Stimulated activated naive CD4-positive, alpha-beta T cell (primary cell): ENCODE results near the gene MTRF1L.
"Not testable (repeated sequence)": the region's sequence is repeated elsewhere in the genome, so short reads cannot be mapped to it uniquely, and the experiment has no call there.

ENCODE experiments used
- DNase-seq, 6 experiments: peaks; one replicate each; lab custom pipeline; 2025; lab: John Stamatoyannopoulos, UW

Gene MTRF1L

DNA sequence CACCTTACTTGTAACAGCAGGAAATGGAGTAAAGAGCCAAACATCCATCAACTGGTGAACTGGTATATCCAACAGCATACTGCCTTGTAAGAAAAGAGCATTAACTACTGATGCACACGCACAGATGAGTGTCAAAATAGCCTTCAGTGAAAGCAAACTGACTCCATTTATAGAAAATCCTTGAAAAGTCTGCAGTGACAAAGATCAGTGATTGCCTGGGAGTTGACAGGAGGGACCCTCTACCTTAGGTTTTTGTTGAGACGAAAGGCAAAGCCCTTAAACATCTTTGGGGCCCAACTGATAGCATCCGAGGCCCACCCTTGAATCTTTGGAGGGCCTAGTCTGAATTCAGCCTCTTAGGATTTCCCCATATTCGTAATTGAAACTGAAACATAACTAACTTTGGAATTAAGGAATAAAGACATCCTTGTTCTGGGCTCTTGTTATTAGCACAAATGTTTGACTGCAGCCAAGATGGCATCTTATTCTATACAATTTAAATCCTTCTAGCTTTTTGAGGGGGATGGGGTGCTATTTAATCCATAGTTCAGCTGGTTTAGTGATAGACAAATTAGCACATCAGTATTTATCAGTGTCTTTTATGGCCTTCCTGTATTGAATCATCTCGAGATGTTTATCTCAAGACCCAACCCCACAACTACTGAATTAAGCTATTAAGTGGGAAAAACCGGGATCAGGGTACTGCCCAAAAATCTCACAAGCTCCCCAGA, 32.7 kb downstream of the MTRF1L start:
- DNase-seq: no peak

DNA sequence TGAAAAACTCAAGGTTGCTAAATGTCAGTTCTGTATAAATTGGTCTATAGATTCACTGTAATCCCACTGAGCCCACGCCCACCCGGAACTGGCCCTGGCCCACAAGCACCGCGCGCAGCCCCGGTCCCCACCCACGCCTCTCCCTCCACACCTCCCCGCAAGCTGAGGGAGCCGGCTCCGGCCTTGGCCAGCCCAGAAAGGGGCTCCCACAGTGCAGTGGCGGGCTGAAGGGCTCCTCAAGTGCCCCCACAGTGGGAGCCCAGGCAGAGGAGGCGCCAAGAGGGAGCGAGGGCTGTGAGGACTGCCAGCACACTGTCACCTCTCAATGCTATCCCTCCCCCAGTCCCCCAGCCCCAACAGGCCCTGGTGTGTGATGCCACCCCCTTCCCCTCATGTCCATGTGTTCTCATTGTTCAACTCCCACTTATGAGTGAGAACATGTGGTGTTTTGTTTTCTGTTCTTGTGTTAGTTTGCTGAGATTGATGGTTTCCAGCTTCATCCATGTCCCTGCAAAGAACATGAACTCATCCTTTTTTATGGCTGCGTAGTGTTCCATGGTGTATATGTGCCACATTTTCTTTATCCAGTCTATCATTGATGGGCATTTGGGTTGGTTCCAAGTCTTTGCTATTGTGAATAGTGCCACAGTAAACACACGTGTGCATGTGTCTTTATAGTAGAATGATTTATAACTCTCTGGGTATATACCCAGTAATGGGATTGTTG, 36.2 kb downstream of the MTRF1L start:
- not testable (repeated sequence) for DNase-seq

DNA sequence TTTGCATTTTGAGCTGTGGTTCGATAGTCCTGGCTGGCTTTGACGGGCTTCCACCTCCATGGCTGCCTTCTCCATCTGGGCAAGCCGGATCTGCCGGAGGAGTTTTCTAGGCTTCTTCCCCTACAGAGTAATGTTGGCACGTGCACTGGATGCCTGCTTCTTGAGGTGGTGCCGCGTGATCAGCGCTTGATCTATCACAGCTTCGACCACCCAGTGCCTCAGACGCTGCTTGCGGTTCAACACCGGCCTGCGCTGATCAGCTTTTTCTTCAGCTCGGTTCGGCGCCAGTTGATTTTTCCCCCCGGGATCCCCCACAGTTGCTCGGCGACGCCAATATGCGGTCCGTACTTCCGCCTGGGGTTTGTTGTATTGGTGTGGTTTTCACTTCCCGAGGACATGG, 43.2 kb downstream of the MTRF1L start:
- DNase-seq: no peak

DNA sequence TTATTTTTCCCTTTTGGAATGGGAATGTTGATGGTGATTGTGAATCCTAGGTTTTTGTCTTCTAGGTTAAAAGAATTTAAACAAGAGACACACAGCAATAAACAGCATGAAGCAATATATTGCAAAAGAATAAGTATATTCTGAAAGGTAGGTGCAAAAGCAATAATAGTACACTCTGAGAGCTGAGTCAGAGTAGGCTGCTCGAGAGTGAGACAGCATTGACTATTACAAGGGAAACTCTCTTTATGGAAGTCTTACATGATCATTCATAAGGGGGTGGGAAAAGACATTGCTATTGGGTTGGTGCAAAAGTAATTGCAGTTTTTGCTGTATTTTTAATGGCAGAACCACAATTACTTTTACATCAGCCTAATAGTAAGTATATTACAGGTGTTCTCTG, 44.7 kb downstream of the MTRF1L start:
- no peak for DNase-seq

DNA sequence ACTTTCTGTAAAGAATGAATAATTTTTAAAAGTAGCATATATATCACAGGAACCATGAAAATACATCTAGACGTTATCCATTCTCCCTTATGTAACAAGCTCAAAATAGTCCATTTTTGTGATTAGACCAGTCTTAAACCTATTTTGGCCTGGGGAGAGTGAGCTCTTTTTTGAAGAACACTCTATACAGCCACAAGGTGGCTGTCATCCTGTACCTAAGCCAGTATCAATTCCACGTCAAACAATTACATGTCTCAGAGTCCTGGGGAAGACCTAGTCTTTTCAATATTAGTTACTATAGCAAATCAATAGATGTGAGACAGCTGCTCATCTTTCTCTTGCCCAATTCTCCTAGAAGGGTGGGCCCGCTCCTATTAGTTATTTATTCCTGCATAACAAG, 48.1 kb downstream of the MTRF1L start:
- no peak for DNase-seq

DNA sequence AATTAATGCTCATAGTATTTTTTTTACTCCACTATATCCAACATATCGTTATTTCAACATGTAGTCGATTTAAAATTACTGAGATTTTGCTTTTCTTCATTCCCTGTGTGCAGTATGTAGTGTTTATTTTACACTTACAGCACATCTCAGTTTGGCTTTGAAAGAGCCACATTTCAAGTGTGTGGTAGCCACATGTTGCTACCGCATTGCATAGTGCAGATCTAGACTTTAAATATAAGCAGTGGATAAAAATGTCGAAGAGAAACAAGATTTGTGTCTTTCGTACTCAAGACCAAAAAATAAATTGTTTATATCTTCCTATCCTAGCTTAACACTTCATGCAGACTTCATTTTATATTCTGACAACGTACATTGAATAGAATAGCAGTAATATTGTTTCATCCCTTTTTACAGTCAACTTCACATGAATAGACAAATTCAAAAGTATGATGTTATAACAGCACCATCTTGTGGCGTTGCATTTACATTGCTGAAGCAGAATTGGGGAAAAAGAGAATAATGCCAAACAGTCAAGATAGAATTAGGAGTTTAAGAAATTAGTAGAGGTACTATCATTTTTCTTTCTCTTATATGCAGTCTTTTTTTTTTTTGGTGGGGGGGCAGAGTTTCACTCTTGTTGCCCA, 49.5 kb downstream of the MTRF1L start:
- no peak for DNase-seq

DNA sequence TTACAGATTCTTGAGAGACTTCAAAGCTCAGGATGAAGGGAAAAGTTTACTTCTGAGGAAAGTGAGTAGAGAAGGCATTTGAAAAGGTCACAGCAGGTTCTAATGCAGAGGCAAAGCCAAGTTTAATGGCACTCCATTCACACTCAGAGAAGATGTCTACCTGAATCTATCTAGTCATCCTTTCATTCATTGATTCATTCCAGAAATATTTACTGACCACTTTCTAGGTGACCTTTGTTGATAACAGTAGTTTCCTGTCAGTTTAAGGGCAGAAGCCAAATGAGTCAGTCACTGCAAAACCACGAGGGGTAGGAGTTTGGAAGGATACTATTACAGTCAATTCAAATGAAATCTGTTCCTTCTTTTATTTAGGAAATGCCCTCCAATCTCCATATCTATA, 50.5 kb downstream of the MTRF1L start:
- no peak for DNase-seq

DNA sequence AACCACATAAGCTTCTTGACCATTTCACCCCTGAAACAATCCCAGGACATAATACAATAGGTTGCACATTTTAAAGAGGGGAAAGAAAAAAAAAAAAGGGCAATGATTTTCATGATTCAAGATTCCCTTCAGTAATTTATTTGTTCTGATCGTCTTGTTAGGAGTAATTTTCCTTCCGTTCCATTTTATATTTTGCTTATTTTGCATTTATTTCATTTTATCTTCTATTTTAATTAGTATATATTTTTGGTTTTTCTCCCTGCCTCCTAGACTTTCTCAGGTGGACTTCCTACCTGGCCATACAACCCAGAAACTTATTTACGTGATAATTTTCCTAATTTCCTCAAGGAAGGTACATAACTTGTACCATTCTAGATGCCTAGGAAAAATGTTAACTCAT, 52.3 kb downstream of the MTRF1L start:
- no peak for DNase-seq

DNA sequence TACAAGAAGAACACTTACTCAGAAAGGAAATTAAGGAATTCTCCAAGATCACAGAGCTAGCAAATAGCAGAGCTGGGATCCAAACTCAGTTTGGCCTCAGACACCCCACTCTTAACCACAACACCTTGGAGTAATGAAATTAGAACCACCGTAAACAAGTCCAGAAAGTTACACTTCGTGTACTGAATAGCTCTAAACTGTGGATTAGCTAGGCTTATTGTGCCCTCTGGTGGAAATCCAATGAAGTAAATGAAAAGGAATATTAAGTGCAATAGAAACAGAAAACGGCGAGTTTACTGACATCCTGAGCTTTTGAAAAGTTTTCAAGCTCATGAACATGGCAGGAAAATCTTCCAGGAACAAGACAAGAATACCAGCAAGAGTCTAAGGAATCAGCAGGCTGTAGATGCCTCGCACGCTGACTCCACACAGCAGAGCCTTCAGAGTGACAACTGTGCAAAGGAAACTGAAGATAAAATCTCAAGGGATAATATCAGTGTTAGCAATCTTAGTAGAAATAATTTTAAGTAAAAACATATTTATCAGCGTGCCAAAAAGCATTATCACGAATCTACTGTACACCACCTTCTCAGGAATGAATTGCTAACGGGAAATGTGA, 54.2 kb downstream of the MTRF1L start:
- peak in 2 of 6 experiments; percentile 18 to 19 for DNase-seq

DNA sequence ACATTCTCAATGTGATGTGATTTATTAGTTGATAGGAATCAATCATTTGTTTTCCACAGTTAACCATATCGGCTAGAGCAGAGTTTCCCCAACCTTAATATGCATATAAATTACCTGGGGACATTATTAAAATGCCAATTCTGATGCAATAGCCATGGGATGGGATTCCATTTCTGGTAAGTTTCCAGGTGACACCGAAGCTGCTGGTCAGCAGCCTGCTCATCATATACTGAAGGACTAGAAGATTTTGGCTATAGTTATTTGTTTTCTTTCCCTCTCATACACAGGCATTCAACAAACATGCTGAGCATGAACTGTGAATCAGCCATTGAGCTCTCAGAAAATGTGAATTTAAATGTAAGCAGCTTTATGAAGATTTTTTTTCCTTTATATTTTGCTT, 55.5 kb downstream of the MTRF1L start:
- no peak for DNase-seq

DNA sequence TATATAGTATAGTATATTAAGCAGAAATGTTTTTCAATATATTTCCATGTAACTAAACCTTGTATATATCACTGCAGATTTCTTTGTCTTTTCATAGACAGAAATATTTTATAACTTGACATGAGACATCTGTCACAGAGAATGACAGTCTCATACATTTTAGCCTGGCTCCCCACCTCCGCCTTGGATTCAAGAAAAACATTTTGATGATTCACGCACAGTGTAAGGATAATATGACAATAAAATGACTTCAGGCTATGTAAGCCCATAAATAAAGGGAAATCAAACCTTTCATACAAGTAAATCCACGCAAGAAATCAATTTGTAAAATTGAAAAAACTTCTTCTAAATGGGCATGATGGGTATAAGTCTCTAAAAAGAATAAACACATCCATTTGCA, 56.0 kb downstream of the MTRF1L start:
- DNase-seq: no peak

DNA sequence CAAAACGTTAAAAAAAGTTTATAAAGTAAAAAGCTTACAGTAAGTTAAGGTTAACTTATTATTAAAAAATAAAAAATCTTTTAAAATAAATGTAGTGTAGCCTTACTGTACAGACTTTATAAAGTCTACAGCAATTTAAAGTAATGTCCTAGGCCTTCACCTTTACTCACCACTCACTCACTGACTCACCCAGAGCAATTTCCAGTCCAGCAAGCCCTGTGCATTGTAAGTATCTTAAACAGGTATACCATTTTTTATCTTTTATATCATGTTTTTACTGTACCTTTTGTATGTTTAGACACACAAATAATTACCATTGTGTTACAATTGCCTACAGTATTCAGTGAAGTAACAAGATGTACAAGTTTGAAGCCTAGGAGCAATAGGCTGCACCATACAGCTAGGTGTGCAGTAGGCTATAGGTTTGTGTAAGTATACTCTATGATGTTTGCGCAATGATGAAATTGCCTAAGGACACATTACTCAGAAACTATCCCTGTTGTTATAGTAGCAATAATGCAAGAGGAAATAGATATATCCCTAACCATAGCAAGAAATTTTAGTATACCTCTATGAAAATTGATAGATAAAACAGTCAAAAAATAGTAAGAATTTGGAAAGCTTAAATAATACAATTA, 59.1 kb downstream of the MTRF1L start:
- DNase-seq: no peak

DNA sequence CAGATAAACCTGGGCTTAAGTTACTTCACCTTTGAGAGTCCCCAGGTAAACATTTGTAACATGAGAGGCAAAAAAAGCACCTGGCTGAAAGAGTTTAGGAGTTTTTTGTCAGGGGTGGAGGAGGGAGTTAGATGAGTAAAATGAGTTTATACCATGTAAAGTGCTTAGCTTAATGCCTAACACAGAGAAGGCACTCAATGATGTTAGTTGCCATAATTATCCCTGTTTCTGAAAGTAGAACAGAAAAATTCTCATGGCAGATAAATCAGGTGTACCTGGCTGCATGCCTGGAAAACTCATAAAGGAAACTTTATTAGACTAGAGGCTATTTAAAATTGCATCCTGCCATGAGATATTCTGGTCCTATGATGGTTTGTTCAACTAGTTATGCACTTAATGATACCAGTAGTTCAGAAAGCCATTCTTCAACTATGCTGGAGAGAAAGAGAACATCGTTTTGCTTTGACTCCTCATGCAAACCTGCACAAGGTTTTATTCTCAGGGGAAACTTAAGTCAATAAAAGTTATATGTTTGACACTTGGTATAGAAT, 60.1 kb downstream of the MTRF1L start:
- no peak for DNase-seq

DNA sequence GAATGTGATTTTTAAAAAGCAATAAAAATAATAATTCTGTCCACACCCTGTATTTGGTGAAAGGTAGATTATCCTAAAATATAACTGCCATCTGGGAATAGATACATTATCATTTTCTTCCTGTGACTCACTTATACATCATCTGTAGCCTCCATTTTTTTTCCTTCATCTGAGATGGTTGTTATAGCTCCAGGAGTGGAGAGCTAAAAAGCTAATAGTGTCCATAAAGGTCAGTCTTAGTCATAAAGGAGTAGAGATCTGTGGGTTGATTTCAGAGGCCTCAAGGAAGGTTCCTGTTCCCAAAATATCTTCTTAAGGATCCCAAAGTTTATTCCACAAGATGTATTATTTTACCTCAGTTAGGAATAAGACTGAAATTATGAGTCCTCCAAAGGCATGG, 60.8 kb downstream of the MTRF1L start:
- no peak for DNase-seq
